Panc1 (cell line): Measurements from ENCODE around the gene LMNA.

Source experiments
- CTCF ChIP-seq: fragments of 450-650 bp; IDR thresholded peaks from 2 replicates; pipeline ENCODE4 v1.5.1; 2017; ENCODE audit warnings: mild to moderate bottlenecking
- SIN3A ChIP-seq: IDR thresholded peaks from 2 replicates; pipeline ENCODE4 v1.6.1; 2012; ENCODE audit warnings: low read depth, mild to moderate bottlenecking, low read length, moderate library complexity, borderline replicate concordance; ENCODE audit not compliant: insufficient read depth

GRCh38 chr1:156104065-156104810, 10.3 kb upstream of the LMNA start:
- TF ChIP-seq SIN3A (no peak), CTCF (no peak)
